Skeletal muscle tissue (tissue), 4 donors: ENCODE measurements around the gene CAMK1D. TPM values are rescaled to one million over a fixed set of nuclear protein-coding genes. Genes with fewer than 3 reads are reported as not detected.

Experiments
- H3K27ac ChIP-seq: one replicate; pipeline ENCODE4 v1.7.0; 2013; ENCODE audit warnings: mild to moderate bottlenecking, low read depth, low read length, inconsistent platforms
- H3K27me3 ChIP-seq, 3 donors: one replicate each; pipeline ENCODE4 v1.7.0; 2013; ENCODE audit warnings: low read length in 3 of 3; ENCODE audit not compliant: control insufficient read depth in 3 of 3, insufficient read depth in 3 of 3
- H3K36me3 ChIP-seq, 3 donors: one replicate each; pipeline ENCODE4 v1.7.0; 2013; ENCODE audit warnings: low read length in 3 of 3; ENCODE audit not compliant: control insufficient read depth in 3 of 3, insufficient read depth in 3 of 3
- H3K4me1 ChIP-seq, 3 donors: one replicate each; pipeline ENCODE4 v1.7.0; 2013; ENCODE audit warnings: low read length in 3 of 3, mild to moderate bottlenecking in 3 of 3; ENCODE audit not compliant: control insufficient read depth in 3 of 3, insufficient read depth in 3 of 3
- H3K4me3 ChIP-seq, 3 donors: one replicate each; pipeline ENCODE4 v1.7.0; 2013; ENCODE audit warnings: low read length in 3 of 3
- H3K9ac ChIP-seq, 3 donors: one replicate each; pipeline ENCODE4 v1.7.0; 2013; ENCODE audit warnings: low read length in 3 of 3, mild to moderate bottlenecking in 3 of 3, moderate library complexity in 2 of 3, low read depth in 1 of 3
- H3K9me3 ChIP-seq, 3 donors: one replicate each; pipeline ENCODE4 v1.7.0; 2013; ENCODE audit warnings: low read length in 3 of 3; ENCODE audit not compliant: control insufficient read depth in 3 of 3
- total RNA-seq: library from RNA; depleted of rRNA; stranded (reverse); fragments of >200 nt; gene quantifications from one replicate; pipeline ENCODE4 v1.2.3, GENCODE V29; 2014
- donor health status: Osteomylitis.

The CAMK1D gene
- total RNA-seq, 1 donor from 2014 or later, result 2.1 TPM

GRCh38 chr10:12338981-12339380 is 10.4 kb upstream of the CAMK1D start:
- Histone ChIP-seq H3K4me1 (no peaks in the 10 kb centered on the region), H3K9ac (no peak overlapping the region), H3K27ac (no peak overlapping the region), H3K27me3 (no peaks in the 10 kb centered on the region), H3K9me3 (no peaks in the 10 kb centered on the region), H3K36me3 (no peaks in the 10 kb centered on the region), H3K4me3 (no peak overlapping the region)

GRCh38 chr10:12340371-12340770 is 9.0 kb upstream of the CAMK1D start:
- Histone ChIP-seq H3K4me1 (no peaks in the 10 kb centered on the region), H3K4me3 (no peak overlapping the region), H3K27me3 (no peaks in the 10 kb centered on the region)

GRCh38 chr10:12340937-12341336 is 8.4 kb upstream of the CAMK1D start:
- no peaks in the 10 kb centered on the region for H3K9me3 ChIP-seq
- H3K27ac ChIP-seq, result no peak overlapping the region
- H3K9ac ChIP-seq, result no peak overlapping the region
- H3K4me3 ChIP-seq, result no peak overlapping the region
- H3K27me3 ChIP-seq, result no peaks in the 10 kb centered on the region
- no peaks in the 10 kb centered on the region for H3K36me3 ChIP-seq
- H3K4me1 ChIP-seq, result no peaks in the 10 kb centered on the region

More at GRCh38 chr10:12340371-12340770, 9.0 kb upstream of the CAMK1D start:
- Histone ChIP-seq H3K9me3 (no peaks in the 10 kb centered on the region), H3K27ac (no peak overlapping the region), H3K36me3 (no peaks in the 10 kb centered on the region), H3K9ac (no peak overlapping the region)

- H3K4me1 ChIP-seq, result no peaks in the 10 kb centered on the region
- H3K27me3 ChIP-seq, result peaks cover 0 to under 1% (median 0%) of the 10 kb centered on the region in 3 donors
- H3K4me3 ChIP-seq, result no peak overlapping the region
- no peak overlapping the region for H3K27ac ChIP-seq
- H3K36me3 ChIP-seq, result no peaks in the 10 kb centered on the region
- no peaks in the 10 kb centered on the region for H3K9me3 ChIP-seq
- no peak overlapping the region for H3K9ac ChIP-seq
Measured at GRCh38 chr10:12341526-12341925, 7.8 kb upstream of the CAMK1D start.

GRCh38 chr10:12344375-12345110 is 4.8 kb upstream of the CAMK1D start:
- Histone ChIP-seq H3K36me3 (no peaks in the 10 kb centered on the region), H3K27me3 (peaks cover 0 to 14% (median 0%) of the 10 kb centered on the region in 3 donors), H3K9ac (no peak overlapping the region), H3K4me1 (peaks cover 0 to 6% (median 0%) of the 10 kb centered on the region in 3 donors), H3K4me3 (no peak overlapping the region), H3K9me3 (no peaks in the 10 kb centered on the region), H3K27ac (no peak overlapping the region)

- Histone ChIP-seq H3K27me3 (peaks cover 13 to 30% (median 16%) of the 10 kb centered on the region in 3 donors), H3K4me1 (peaks cover 15 to 19% (median 18%) of the 10 kb centered on the region in 3 donors), H3K27ac (no peak overlapping the region), H3K9me3 (no peaks in the 10 kb centered on the region), H3K36me3 (no peaks in the 10 kb centered on the region), H3K9ac (no peak overlapping the region), H3K4me3 (no peak overlapping the region)
Measured at GRCh38 chr10:12346707-12347106, 2.6 kb upstream of the CAMK1D start.

- H3K4me1 ChIP-seq, result peaks cover 15 to 19% (median 18%) of the 10 kb centered on the region in 3 donors
- no peak overlapping the region for H3K27ac ChIP-seq
- H3K9ac ChIP-seq, result peak overlapping the region in 1 of 3 donors; percentile 54
- no peaks in the 10 kb centered on the region for H3K36me3 ChIP-seq
- peaks cover 13 to 32% (median 18%) of the 10 kb centered on the region in 3 donors for H3K27me3 ChIP-seq
- H3K9me3 ChIP-seq, result no peaks in the 10 kb centered on the region
- H3K4me3 ChIP-seq, result peak overlapping the region; percentile 46 to 59 (median 54)
Measured at GRCh38 chr10:12348294-12348869, 965 bp upstream of the CAMK1D start.

GRCh38 chr10:12349629-12350166 is 351 bp downstream of the CAMK1D start:
- H3K27ac ChIP-seq, result no peak overlapping the region
- H3K36me3 ChIP-seq, result no peaks in the 10 kb centered on the region
- H3K27me3 ChIP-seq, result peaks cover 13 to 32% (median 18%) of the 10 kb centered on the region in 3 donors
- H3K4me1 ChIP-seq, result peaks cover 15 to 19% (median 18%) of the 10 kb centered on the region in 3 donors
- peak overlapping the region; percentile 50 to 74 (median 62) for H3K9ac ChIP-seq
- H3K4me3 ChIP-seq, result peak overlapping the region; percentile 80 to 90 (median 83)
- H3K9me3 ChIP-seq, result no peaks in the 10 kb centered on the region

GRCh38 chr10:12350167-12350872 is 973 bp downstream of the CAMK1D start:
- H3K9me3 ChIP-seq, result no peaks in the 10 kb centered on the region
- H3K36me3 ChIP-seq, result no peaks in the 10 kb centered on the region
- H3K27ac ChIP-seq, result no peak overlapping the region
- peak overlapping the region; percentile 80 to 90 (median 83) for H3K4me3 ChIP-seq
- H3K27me3 ChIP-seq, result peaks cover 13 to 32% (median 18%) of the 10 kb centered on the region in 3 donors
- H3K9ac ChIP-seq, result peak overlapping the region; percentile 50 to 74 (median 62)
- H3K4me1 ChIP-seq, result peaks cover 15 to 19% (median 18%) of the 10 kb centered on the region in 3 donors
